Brain microvascular endothelial cell (primary cell): Measurements from ENCODE around the gene NTMT1.

Experiments used
- DNase-seq: peaks from one replicate; pipeline ENCODE4 v3.0.0-alpha.2; 2020
- H3K27ac ChIP-seq: fragments of 250-450 bp; sonication (Bioruptor Pico); 2 replicates; pipeline ENCODE4 v1.5.1; 2020; ENCODE audit warnings: mild to moderate bottlenecking, moderate library complexity
- H3K27me3 ChIP-seq: fragments of 250-450 bp; sonication (Bioruptor Pico); replicated peaks from 2 replicates; pipeline ENCODE4 v1.5.1; 2020; ENCODE audit warnings: mild to moderate bottlenecking
- H3K36me3 ChIP-seq: fragments of 250-450 bp; sonication (Bioruptor Pico); replicated peaks from 2 replicates; pipeline ENCODE4 v1.5.1; 2020; ENCODE audit warnings: mild to moderate bottlenecking
- H3K4me3 ChIP-seq: 2 replicates; pipeline ENCODE4 v1.5.1; 2011; ENCODE audit warnings: low read depth, mild to moderate bottlenecking, control low read depth, low read length, moderate library complexity
- in situ Hi-C: cut with HindIII; loops from 2 replicates; pipeline ENCODE4 v1.10.0; 2017; ENCODE audit warnings: low sequenced_read_pairs, low pct_ligation_motif_present
- TF ChIP-seq, protein P1 (sequence below): IDR thresholded peaks from 2 replicates; pipeline ENCODE4 v1.5.1; 2011; ENCODE audit warnings: low read depth, mild to moderate bottlenecking, moderate library complexity, low read length, control low read depth, inconsistent platforms; ENCODE audit errors: missing control alignments

NTMT1 gene

DNA sequence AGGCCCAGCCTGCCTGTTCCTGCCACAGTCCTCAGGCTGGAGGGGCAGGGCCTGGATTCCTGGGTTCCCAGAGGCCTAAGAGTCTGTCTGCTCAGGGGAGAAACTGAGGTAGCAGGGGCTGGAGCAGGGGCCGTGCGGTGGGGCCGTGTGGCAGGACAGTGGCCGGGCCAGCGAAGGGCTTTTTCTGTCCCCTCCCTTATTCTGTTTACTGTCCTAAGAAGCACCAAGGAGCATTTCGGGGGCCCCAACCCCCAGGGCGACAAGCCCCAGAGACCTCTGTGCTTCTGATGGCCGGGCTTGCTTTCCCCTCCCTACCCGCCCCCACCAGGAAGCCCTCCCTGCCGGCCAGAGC is 22.8 kb downstream of the NTMT1 start:
- H3K36me3 ChIP-seq: no peaks in the 10 kb centered on the region
- no peaks in the 10 kb centered on the region for H3K27me3 ChIP-seq
- no peak overlapping the region for H3K27ac ChIP-seq
- TF ChIP-seq, protein P1, sequence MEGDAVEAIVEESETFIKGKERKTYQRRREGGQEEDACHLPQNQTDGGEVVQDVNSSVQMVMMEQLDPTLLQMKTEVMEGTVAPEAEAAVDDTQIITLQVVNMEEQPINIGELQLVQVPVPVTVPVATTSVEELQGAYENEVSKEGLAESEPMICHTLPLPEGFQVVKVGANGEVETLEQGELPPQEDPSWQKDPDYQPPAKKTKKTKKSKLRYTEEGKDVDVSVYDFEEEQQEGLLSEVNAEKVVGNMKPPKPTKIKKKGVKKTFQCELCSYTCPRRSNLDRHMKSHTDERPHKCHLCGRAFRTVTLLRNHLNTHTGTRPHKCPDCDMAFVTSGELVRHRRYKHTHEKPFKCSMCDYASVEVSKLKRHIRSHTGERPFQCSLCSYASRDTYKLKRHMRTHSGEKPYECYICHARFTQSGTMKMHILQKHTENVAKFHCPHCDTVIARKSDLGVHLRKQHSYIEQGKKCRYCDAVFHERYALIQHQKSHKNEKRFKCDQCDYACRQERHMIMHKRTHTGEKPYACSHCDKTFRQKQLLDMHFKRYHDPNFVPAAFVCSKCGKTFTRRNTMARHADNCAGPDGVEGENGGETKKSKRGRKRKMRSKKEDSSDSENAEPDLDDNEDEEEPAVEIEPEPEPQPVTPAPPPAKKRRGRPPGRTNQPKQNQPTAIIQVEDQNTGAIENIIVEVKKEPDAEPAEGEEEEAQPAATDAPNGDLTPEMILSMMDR: no peak
- no peak overlapping the region for H3K4me3 ChIP-seq
- in situ Hi-C loops: no loop called here
- no peak for DNase-seq

GRCh38 chr9:129649726-129650679 is 24.0 kb downstream of the NTMT1 start:
- Histone ChIP-seq H3K36me3 (no peaks in the 10 kb centered on the region), H3K27me3 (no peaks in the 10 kb centered on the region), H3K27ac (no peak overlapping the region), H3K4me3 (no peak overlapping the region)
- in situ Hi-C loops: no loop called here
- DNase-seq: no peak
- TF ChIP-seq, protein P1: no peak

GRCh38 chr9:129650680-129651235 is 24.8 kb downstream of the NTMT1 start:
- DNase-seq: peak; percentile 40
- Histone ChIP-seq H3K36me3 (no peaks in the 10 kb centered on the region), H3K27ac (no peak overlapping the region), H3K27me3 (no peaks in the 10 kb centered on the region), H3K4me3 (no peak overlapping the region)
- TF ChIP-seq, protein P1: no peak
- in situ Hi-C loops: no loop called here

- no peak overlapping the region for H3K4me3 ChIP-seq
- in situ Hi-C loops: no loop called here
- no peaks in the 10 kb centered on the region for H3K36me3 ChIP-seq
- TF ChIP-seq, protein P1: no peak
- DNase-seq: no peak
- H3K27ac ChIP-seq: no peak overlapping the region
- H3K27me3 ChIP-seq: no peaks in the 10 kb centered on the region
Measured at GRCh38 chr9:129653823-129654553, 28.0 kb downstream of the NTMT1 start.

GRCh38 chr9:129654554-129655040 is 28.6 kb downstream of the NTMT1 start:
- Histone ChIP-seq H3K4me3 (no peak overlapping the region), H3K27ac (no peak overlapping the region), H3K27me3 (no peaks in the 10 kb centered on the region), H3K36me3 (no peaks in the 10 kb centered on the region)
- DNase-seq: no peak
- TF ChIP-seq, protein P1: no peak
- in situ Hi-C loops: no loop called here
